Amygdala (tissue), 56 donors: ENCODE measurements around the gene PGA4.
"Not testable (repeated sequence)": the region's sequence is repeated elsewhere in the genome, so short reads cannot be mapped to it uniquely, and the experiment has no call there.

Source experiments
- DNase-seq, 56 donors: peaks; one replicate each; lab custom pipeline; 2025; lab: John Stamatoyannopoulos, UW

Gene PGA4

DNA sequence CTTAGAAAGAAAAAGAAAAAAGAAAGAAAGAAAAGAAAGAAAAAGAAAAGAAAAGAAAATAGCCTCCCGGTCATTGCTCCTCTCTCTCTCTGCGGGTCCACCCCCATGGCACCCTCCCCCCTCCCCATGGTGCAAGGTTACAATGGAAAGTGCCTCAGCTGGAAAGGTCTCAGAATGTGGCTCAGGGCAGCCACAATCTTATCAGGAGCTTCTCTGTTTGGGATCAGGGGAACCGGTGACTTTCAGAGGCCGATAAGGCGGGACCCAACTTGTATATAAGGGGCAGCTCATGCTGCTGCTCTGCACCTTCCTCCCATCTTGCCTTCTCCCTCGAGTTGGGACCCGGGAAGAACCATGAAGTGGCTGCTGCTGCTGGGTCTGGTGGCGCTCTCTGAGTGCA is at the start of gene PGA4:
Gene PGA4 (plus strand): TSS at position 301 of the 400 bp plus-strand sequence. CDS start 54 bp downstream, at position 355.
- DNase-seq: not testable (repeated sequence)

DNA sequence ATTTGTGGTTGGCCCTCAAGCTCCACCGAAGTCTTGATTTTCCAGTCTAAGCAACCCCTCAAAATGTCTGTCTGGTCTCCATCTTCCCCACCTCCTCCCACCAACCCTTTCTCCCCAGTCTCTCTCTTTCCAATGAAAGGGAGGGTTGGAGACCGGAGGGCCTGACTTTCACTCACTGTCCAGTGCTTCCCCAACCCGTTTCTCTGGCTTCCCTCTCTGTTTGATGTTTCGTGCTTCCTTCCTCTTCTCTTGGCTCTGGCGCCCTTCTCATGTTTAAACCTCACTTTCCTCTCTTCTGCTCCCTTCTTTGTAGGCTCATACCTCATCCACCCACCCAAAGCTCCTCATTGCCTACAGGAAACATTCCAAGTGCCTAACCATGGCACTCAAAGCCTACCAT is 49.8 kb upstream of the PGA4 start:
- DNase-seq: no peak

DNA sequence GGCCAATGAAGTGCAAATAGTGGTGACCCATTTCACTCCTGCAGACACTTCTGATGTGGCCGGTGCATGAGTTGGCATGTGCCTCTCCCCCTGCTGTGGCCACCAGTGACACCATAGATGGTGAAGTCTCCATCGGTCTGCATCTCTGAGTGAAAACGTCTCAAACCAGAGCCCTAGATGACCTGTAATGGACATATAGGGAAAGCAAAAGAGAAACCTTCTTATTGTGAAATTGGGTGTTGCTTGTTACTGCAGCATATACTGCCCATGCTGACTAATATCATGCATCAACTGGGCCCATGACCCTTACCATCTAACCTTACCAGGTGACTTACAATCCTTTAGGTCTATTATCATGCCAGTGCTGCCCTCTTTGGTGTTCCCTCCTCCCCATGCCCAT is 49.3 kb upstream of the PGA4 start:
- no peak for DNase-seq

DNA sequence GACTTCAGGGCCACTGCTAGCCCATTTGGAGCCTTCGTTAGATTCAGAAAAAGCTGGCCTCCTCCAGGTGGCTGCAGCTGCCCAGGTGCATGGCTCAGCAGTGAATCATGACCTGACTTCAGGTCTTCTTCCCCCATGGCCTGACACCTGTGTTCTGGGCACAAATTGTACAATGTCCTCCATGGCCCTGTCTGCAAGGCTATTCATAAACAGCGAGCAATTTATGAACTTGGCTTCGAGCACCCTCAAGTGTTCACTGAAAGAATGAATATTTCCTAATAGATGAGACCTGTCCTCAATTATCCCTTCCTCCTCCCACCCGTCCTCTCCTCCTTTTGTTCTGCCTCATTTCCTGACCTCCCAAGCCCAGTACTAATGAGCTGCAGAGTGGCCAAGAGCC is 48.7 kb upstream of the PGA4 start:
- no peak for DNase-seq

DNA sequence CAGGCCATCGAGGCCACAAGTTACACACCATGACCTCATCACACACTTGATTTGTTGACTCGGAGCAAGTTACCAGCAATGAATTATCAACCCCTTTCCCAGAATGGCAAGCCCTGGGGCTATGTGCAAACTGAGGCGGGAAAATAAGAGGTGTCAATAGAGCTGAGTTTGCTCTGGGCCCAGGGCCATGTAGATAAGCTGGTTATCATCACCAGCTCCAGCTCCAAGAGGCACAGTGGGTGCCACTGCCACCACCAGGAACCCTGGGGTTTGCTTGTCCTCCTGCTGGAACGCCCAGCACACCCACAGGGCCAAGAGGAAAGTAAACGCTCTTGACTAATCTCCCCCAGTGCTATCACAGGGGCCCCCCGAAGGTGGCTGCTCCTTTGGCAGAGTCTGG is 47.9 kb upstream of the PGA4 start:
- no peak for DNase-seq

DNA sequence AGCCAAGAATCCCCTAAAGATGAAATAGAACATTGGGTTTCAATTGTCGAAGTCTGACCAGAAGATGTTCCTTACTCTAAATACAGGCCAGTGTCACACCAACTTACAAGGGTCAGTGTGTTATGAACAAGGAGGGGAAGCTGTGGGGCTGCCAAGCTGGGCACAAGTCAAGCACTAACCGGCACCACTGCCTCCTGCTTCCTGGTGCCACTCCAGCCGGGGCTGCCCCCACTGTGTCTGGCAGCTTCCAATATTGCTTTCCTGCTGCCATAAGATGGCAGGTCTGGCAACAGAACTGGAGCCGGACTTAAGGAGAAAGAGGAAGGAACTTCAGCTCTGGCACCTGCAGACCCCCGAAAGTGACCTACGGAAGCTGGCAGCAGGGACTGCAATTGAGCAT is 47.2 kb upstream of the PGA4 start:
- DNase-seq: no peak

DNA sequence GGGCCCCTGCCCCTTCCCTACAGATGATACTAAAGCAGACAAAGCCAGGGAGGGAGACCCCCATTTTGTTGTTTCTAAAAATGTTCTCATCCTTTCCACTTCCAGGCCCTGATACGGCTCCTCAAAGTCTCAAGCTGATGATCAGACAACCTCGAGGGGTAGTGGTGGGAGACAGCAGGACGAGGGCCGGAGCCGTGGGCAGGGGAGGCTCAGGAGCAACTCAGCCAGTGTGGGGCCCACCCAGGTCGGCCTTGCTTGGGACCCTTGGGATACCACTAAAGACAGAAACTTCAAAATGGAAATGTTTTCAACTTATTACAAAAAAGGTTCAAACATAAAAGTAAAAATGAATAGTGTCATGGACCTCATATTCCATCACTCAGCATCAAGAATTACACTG is 45.7 kb upstream of the PGA4 start:
- no peak for DNase-seq

DNA sequence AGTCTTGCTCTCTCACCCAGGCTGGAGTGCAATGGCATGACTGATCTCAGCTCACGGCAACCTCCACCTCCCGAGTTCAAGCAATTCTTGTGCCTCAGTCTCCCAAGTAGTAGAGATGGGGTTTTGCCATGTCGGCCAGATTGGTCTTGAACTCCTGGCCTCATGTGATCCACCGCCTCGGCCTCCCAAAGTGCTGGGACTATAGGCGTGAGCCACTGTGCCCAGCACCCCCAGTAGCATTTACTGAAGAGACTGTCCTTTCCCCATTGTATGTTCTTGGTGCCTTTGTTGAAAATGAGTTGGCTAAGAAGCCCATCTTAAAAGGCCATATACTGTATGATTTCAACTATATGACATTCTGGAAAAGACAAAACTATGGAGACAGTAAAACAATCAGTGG is 41.9 kb upstream of the PGA4 start:
- not testable (repeated sequence) for DNase-seq

DNA sequence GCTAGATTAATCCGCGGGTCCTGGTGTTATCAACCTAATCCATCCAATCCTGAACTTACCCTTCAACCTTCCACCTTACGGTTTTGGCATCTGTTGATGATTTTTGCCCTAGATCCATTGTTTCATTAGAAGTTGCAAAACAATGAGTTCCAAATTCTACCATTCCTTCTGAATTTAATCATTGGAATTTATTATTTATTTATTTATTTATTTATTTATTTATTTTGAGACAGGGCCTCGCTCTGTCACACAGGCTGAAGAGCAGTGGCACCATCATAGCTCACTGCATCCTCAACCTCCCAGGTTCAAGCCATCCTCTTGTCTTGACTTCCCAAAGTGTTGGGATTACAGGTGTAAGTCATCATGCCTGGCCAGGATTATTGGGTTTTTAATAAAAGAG is 40.7 kb upstream of the PGA4 start:
- DNase-seq: no peak

DNA sequence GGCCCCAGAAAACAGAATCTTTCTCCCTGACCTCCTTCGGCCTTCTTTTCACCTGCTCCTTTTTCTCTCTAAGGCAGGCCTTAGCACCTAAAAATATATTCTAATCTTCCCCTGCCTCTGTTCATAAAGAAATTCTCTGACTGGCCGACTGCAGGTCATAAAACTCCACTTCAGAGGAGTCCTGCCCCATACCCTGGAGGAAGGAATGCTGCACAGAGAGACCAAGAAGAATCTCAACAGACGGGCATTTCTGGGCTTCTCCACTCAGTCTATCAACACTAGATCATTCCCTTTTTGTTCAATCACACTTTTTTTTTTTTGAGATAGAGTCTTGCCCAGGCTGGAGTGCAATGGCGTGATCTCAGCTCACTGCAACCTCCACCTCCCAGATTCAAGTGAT is 38.5 kb upstream of the PGA4 start:
- no peak for DNase-seq

DNA sequence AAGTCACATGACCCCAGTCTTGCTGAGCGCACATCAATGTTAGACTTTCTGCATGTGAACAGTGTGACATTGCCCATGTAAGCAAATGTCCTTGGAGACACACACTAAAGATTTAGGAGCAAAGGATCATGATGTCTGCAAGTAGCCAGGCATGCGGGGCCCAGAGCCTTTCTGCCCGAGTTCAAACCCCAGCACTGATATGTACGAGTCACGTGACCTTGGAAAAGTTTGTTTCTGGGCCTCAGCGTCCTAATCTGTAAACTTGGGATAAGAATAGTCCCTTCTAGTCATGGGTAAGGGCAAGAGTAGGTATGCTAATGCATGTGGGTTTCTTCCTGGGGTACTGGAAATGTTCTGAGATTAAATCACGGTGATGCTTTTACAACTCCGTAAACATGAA is 35.6 kb upstream of the PGA4 start:
- DNase-seq: no peak

DNA sequence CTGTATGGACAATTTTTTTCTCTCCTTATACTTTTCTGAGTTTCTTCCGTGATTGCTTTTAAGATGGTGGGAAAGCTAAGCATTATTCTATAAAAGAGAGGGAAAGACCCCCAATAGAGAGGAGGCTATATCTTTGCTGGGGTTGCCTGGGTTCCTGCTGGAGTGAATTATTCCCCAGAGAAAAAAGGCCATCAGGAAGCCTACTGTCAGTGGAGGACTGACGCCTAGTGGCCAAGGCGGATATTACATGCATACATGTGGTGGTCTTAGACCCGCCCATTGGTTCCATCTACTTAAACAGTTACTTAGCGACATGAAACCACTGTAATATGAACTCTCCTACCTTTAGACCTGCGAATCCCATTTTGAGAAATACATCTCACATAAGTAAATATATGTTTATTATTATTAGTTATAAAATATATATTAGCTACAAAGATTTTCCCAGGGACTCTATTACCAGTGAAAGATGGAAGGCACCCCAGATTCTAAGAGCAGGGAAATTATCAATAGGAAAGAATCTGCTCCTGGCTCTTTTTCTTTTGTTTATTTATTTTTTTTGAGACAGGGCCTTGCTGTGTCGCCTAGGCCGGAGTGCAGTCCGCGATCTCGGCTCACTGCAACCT is 34.5 kb upstream of the PGA4 start:
- peak in 35 of 56 donors; percentile 2 to 86 (median 33) for DNase-seq

DNA sequence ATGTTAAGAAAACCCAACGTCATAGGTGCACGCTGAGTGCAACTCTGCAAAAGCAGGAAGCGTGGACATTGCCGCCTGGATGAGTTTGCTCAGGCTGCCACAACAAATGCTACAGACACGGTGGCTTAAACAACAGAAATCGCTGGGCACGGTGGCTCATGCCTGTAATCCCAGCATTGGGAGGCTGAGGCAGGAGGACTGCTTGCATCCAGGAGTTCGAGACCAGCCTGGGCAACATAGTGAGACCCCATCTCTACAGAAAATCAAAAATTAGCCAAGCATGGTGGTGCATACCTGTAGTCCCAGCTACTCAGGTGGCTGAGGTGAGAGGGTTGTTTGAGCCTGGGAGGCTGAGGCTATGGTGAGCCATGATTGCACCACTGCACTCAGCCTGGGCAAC is 32.2 kb upstream of the PGA4 start:
- no peak for DNase-seq

DNA sequence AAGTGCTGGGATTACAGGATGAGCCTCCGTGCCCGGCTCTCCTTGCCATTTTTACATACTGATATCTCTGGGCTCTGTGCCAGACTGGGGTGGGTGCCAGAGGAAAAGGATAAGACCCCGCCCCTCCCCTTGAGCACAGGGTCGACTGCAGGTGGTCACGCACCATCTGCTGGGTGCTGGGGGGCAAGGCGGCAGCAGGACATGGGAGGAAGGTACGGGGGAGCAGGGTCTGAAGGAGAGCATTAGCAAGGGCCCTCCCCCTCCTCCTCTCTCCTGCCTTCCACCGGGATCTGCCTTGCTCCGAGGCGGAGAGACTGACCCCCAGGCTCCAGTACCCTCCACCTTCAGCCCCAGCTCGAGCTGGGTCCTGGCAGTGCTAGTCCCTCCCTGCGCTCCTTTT is 28.6 kb upstream of the PGA4 start:
- no peak for DNase-seq

DNA sequence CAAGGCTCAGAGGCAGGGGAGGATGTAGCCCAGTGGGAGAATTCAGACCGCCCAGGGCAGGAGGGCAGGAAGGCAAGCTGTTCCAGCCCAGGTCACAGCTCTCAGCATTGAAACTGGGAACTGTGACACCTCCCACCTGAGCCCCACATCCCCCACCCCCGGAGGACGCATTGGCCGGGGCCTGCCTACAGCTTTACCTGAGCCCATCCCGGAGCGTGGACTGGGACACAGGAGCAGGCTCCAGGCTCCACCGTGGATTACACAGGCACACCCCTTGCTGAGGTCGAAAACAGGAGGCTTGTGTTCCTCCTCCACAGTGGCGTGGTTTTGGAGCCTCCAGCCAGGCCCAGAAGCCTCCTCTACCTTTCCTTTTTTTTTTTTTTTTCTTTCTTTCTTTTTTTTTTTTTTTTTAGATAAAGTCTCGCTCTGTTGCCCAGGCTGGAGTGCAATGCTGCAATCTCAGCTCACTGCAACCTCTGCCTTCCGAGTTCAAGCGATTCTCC is 27.9 kb upstream of the PGA4 start:
- no peak for DNase-seq

DNA sequence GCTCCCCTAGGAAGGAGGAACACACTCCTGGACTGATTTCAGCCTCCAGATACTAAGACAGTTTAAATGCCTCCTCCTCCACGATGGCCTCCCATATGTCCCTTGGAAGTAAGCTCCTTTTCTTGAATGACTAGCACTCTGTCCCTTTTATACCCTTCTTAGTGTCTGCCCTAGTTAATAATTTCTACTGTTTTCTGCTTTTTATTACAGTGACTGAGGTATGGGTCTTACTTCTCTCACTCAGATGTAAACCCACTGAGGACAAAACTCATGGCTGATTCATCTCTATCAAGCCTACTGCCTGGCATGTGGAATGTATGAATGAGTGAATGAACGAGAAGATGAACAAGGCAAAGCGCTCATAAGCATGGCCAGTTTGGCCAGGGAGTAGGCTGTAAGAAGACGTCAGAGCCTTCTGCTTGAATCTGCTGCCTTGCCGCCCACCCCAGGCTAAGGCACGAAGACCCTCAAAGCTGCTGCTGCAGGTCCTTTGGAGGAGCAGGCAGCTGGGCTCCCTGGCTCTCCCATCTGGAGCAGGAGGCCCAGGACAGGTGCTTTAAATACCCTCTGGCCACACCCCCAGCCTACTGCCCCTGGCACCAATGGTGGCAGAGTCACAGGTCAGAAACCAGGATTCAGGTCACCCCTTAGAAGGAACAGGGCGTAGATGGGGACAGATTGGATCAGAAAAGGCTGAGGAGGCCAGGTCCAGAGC is 27.0 kb upstream of the PGA4 start:
- no peak for DNase-seq

DNA sequence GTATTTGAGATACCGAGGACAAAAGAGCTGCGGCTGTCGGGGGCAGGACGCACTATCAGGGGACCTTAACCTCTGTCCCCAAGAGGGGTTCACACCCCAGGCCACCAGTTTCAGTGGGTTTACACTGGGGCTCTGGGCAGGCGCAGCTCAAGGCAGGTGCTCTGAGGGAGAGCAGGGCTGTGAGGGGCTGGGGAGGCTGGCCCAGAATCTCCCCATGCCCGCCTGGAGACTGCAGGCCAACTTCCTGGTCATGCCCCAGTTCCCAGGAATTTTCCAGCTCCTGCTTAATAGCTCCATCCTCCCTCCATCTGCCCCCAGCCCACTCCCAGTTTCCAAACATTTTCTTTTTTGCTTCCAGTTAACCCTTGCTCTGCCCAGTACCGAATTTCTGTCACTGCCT is 26.4 kb upstream of the PGA4 start:
- DNase-seq: no peak

DNA sequence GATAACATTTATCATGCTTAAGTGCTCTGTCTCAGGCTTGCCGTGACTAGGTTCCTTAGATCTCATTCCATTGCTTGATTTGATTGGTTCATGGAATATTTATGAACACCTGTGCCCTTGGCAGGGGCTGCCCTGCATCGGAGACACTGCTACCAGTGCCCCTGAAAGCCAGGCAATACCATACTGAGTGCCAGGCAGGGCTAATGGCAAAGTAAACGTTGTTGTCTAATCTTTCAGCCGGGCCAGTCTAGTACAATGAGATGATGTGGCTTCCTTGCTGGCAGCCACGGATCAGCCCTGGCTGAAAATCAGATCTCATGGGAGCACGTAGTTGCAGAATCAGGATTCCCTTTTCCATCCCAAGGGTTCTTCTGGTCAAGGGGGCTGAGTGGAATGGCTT is 23.8 kb upstream of the PGA4 start:
- no peak for DNase-seq

DNA sequence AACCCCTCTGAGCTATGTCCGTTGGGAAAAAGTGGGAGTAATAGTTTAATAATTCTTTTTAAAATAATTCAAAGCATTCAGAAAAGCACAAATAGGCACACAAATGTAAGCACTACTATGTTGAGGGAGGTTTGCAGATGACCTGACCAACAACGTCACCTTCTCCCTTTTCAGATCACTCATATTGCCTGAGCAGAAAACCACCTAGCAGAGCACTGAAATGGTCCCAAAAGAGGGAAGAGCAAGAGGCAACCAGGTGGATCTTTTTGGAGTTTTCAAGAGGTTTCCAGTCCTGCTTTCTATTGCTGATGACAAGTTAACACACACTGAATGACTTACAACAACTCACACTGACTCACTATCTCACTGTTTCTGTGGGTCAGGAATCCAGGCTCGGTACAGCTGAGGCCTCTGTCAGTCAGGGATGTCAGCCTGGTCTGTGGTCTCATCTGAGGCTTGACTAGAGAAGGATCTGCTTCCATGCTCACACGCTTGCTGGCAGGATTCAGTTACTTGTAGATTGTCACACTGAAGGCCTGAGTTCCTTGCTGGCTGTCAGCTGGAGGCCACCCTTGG is 23.1 kb upstream of the PGA4 start:
- DNase-seq: no peak

DNA sequence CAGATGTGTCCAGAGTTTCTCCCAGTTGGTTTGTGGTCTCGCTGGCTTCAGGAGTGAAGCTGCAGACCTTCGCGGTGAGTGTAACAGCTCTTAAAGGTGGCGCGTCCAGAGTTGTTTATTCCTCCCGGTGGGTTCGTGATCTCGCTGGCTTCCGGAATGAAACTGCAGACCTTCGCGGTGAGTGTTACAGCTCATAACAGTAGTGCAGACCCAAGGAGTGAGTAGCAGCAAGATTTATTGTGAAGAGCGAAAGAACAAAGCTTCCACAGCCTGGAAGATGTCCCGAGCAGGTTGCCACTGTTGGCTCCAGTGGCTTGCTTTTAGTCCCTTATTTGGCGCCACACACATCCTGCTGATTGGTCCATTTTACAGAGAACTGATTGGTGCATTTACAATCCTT is 20.7 kb upstream of the PGA4 start:
- DNase-seq: no peak

DNA sequence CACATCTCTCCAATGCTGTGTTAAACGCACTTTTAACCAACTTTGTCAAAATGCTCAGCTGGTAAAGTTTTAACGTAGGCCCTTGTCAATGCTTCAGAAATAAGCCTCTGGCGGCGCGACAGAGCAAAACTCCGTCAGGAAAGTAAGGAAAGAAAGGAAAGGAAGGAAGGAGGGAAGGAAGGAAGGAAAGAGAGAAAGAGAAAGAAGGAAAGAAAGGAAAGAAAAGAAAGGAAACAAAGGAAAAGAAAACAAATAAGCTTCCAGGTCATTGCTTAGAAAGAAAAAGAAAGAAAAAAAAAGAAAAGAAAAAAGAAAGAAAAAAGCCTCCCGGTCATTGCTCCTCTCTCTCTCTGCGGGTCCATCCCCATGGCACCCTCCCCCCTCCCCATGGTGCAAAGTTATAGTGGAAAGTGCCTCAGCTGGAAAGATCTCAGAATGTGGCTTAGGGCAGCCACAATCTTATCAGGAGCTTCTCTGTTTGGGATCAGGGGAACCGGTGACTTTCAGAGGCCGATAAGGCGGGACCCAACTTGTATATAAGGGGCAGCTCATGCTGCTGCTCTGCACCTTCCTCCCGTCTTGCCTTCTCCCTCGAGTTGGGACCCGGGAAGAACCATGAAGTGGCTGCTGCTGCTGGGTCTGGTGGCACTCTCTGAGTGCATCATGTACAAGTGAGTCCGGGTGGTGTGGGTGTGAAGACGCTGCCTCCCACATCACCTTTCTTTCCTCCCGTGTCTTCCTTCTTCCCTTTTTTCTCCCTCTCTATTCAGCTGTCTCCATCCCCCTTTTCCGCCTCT is 19.0 kb upstream of the PGA4 start, which contains the start of gene PGA3:
Gene PGA3 (plus strand): TSS at position 566 of the 797 bp plus-strand sequence. CDS start 50 bp downstream, at position 616.
- DNase-seq: not testable (repeated sequence)
